22Rv1 (cell line): ENCODE data around the gene SLC26A8.

Source experiments
- CTCF ChIP-seq: fragments of 450-650 bp; IDR thresholded peaks from 2 replicates; pipeline ENCODE4 v1.5.1; 2017; ENCODE audit warnings: mild to moderate bottlenecking
- ZFX ChIP-seq: fragments of 450-650 bp; IDR thresholded peaks from 2 replicates; pipeline ENCODE4 v1.6.1; 2017; ENCODE audit warnings: antibody characterized with exemption, borderline replicate concordance

GRCh38 chr6:36061236-36061635, 36.8 kb upstream of the SLC26A8 start:
- TF ChIP-seq CTCF (no peak), ZFX (no peak)
